ENCODE results near the gene C1S.
"Not testable (repeated sequence)": the region's sequence is repeated elsewhere in the genome, so short reads cannot be mapped to it uniquely, and the experiment has no call there.

Gene C1S

GRCh38 chr12:7047306-7047705 is 13.2 kb upstream of the C1S start:
- TF ChIP-seq CTCF (conservative IDR thresholded peaks at IDR 0.05): no peak
- no peak overlapping the region for H3K27ac ChIP-seq

GRCh38 chr12:7049445-7049951 is 11.0 kb upstream of the C1S start:
- not testable (repeated sequence) for H3K27ac ChIP-seq

- not testable (repeated sequence) for H3K27ac ChIP-seq
Observed at GRCh38 chr12:7049973-7050372, 10.5 kb upstream of the C1S start.

- H3K27ac ChIP-seq: no peak overlapping the region
- no peak for TF ChIP-seq CTCF (conservative IDR thresholded peaks at IDR 0.05)
Observed at GRCh38 chr12:7054925-7055324, 5.6 kb upstream of the C1S start.

- H3K27ac ChIP-seq: not testable (repeated sequence)
Observed at GRCh38 chr12:7055736-7056135, 4.8 kb upstream of the C1S start.

GRCh38 chr12:7058163-7058845 is 2.2 kb upstream of the C1S start:
- no peak overlapping the region for H3K27ac ChIP-seq
- TF ChIP-seq CTCF (conservative IDR thresholded peaks at IDR 0.05): no peak

- TF ChIP-seq CTCF (conservative IDR thresholded peaks at IDR 0.05): no peak
Observed at GRCh38 chr12:7058850-7059395, 1.6 kb upstream of the C1S start.

GRCh38 chr12:7059780-7060179 is 738 bp upstream of the C1S start:
- H3K27ac ChIP-seq: no peak overlapping the region
- no peak for TF ChIP-seq CTCF (conservative IDR thresholded peaks at IDR 0.05)

More at GRCh38 chr12:7058850-7059395, 1.6 kb upstream of the C1S start:
- no peak overlapping the region for H3K27ac ChIP-seq

- no peak overlapping the region for H3K27ac ChIP-seq
- no peak for TF ChIP-seq CTCF (conservative IDR thresholded peaks at IDR 0.05)
Observed at GRCh38 chr12:7061138-7061537, 620 bp downstream of the C1S start.

Measured in VCaP (cell line).